Gastrocnemius medialis (tissue), 4 donors: ENCODE data around the gene SETD4.
"Not testable (repeated sequence)": the region's sequence is repeated elsewhere in the genome, so short reads cannot be mapped to it uniquely, and the experiment has no call there.

Source experiments
- POLR2A ChIP-seq, 2 donors: fragments of 450-650 bp; IDR thresholded peaks; one replicate each; pipeline ENCODE4 v1.6.1; 2017; ENCODE audit warnings: antibody characterized with exemption in 2 of 2, mild to moderate bottlenecking in 2 of 2, moderate library complexity in 2 of 2
- TF ChIP-seq, protein P1 (sequence below), 5 experiments: fragments of 450-650 bp in 3 of 5; fragments of 200-600 bp in 2 of 5; sonication (generic) in 2 of 5; IDR thresholded peaks in 4 of 5; conservative IDR thresholded peaks in 1 of 5; 1 replicate in 4 of 5; 2 replicates in 1 of 5; pipeline ENCODE4 v1.5.1; 2016 to 2019; ENCODE audit warnings: antibody characterized with exemption in 5 of 5, mild to moderate bottlenecking in 3 of 5, moderate library complexity in 3 of 5

DNA sequence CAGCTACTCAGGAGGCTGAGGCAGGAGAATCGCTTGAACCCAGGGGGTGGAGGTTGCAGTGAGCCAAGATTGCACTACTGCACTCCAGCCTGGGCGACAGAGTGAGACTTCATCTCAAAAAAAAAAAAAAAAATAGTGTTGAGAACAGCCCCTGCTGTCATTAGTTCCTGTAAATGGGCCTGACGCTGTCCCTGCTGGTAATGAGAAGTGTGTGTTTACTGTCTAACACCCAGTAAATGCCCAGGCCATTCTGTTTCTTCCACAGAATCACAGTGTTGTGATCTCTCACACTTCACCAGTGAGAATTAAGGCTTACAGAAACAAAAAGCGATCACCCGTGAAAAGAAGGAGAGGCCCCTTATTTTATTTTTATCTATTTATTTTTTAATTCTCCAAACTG is 13.6 kb upstream of the SETD4 start:
- TF ChIP-seq, protein P1, sequence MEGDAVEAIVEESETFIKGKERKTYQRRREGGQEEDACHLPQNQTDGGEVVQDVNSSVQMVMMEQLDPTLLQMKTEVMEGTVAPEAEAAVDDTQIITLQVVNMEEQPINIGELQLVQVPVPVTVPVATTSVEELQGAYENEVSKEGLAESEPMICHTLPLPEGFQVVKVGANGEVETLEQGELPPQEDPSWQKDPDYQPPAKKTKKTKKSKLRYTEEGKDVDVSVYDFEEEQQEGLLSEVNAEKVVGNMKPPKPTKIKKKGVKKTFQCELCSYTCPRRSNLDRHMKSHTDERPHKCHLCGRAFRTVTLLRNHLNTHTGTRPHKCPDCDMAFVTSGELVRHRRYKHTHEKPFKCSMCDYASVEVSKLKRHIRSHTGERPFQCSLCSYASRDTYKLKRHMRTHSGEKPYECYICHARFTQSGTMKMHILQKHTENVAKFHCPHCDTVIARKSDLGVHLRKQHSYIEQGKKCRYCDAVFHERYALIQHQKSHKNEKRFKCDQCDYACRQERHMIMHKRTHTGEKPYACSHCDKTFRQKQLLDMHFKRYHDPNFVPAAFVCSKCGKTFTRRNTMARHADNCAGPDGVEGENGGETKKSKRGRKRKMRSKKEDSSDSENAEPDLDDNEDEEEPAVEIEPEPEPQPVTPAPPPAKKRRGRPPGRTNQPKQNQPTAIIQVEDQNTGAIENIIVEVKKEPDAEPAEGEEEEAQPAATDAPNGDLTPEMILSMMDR (IDR thresholded peaks at IDR 0.05 in 4 of 5, conservative IDR thresholded peaks at IDR 0.05 in 1 of 5) = not testable (repeated sequence)
- TF ChIP-seq POLR2A (IDR thresholded peaks at IDR 0.05) = not testable (repeated sequence)
